HG03196 (cell line): ENCODE data around the gene DNAJB2.
A peak's percentile ranks its signal among the peaks of the same experiment; 100 is the strongest.
"Not testable (repeated sequence)": the region's sequence is repeated elsewhere in the genome, so short reads cannot be mapped to it uniquely, and the experiment has no call there.

Source experiments
- ATAC-seq: cut with Tn5 transposase; IDR thresholded peaks from one replicate; pipeline ENCODE4 v1.9.1; 2021; ENCODE audit not compliant: unreplicated experiment

Gene DNAJB2

GRCh38 chr2:219284501-219285372 lies 5.6 kb downstream of the DNAJB2 start:
- ATAC-seq: no peak

GRCh38 chr2:219285373-219285735 lies 6.2 kb downstream of the DNAJB2 start:
- no peak for ATAC-seq

GRCh38 chr2:219285894-219286425 lies 6.8 kb downstream of the DNAJB2 start:
- ATAC-seq: no peak

GRCh38 chr2:219286436-219287115 lies 7.4 kb downstream of the DNAJB2 start:
- ATAC-seq: no peak

- not testable (repeated sequence) for ATAC-seq
Measured at GRCh38 chr2:219287116-219287440, 7.9 kb downstream of the DNAJB2 start.

GRCh38 chr2:219287580-219288265 lies 8.6 kb downstream of the DNAJB2 start:
- ATAC-seq: no peak

- no peak for ATAC-seq
Measured at GRCh38 chr2:219289195-219289536, 10.0 kb downstream of the DNAJB2 start.

GRCh38 chr2:219289537-219290361 lies 10.6 kb downstream of the DNAJB2 start:
- no peak for ATAC-seq

- no peak for ATAC-seq
Measured at GRCh38 chr2:219290381-219291171, 11.4 kb downstream of the DNAJB2 start.

GRCh38 chr2:219291394-219291793 lies 12.2 kb downstream of the DNAJB2 start:
- no peak for ATAC-seq

GRCh38 chr2:219291910-219292490 lies 12.8 kb downstream of the DNAJB2 start:
- ATAC-seq: no peak

- no peak for ATAC-seq
Measured at GRCh38 chr2:219292616-219293015, 13.4 kb downstream of the DNAJB2 start.

- ATAC-seq: no peak
Measured at GRCh38 chr2:219293736-219294231, 14.6 kb downstream of the DNAJB2 start.

- ATAC-seq: peak; percentile 91
Measured at GRCh38 chr2:219294356-219295351, 15.5 kb downstream of the DNAJB2 start.

GRCh38 chr2:219296142-219296541 lies 17.0 kb downstream of the DNAJB2 start:
- no peak for ATAC-seq

- no peak for ATAC-seq
Measured at GRCh38 chr2:219296631-219297391, 17.6 kb downstream of the DNAJB2 start.

GRCh38 chr2:219297766-219298456 lies 18.7 kb downstream of the DNAJB2 start:
- ATAC-seq: no peak
